Activated CD8-positive, alpha-beta memory T cell treated with anti-CD3 and anti-CD28 coated beads, Interleukin-2, amount 50 U/mL, for 24 hours (primary cell): ENCODE data around the gene WNK2.
"Not testable (repeated sequence)": the region's sequence is repeated elsewhere in the genome, so short reads cannot be mapped to it uniquely, and the experiment has no call there.

Experiments
- DNase-seq: peaks from one replicate; pipeline ENCODE4 v3.0.0-alpha.2; 2020; ENCODE audit errors: extremely low read depth

Gene WNK2

DNA sequence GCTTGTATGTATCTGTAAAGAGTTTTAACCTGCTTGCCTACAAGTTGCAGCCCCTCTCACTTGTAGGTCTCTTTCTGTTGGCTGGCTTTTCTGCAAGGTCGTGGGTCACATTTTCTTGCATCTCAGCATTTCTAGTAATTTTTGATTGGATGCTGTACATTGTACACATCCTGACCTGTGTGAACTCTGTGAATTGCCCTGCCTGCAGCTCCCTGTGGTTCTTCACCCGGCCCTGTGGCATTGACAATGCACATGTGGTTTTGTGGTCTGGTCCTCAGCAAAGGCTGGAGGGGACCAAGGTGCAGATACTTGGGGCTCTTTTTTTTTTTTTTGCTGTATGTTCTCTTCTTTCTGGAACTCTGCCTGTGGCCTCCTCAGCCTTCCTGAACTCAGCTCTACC, 53.6 kb downstream of the WNK2 start:
- DNase-seq, result no peak

DNA sequence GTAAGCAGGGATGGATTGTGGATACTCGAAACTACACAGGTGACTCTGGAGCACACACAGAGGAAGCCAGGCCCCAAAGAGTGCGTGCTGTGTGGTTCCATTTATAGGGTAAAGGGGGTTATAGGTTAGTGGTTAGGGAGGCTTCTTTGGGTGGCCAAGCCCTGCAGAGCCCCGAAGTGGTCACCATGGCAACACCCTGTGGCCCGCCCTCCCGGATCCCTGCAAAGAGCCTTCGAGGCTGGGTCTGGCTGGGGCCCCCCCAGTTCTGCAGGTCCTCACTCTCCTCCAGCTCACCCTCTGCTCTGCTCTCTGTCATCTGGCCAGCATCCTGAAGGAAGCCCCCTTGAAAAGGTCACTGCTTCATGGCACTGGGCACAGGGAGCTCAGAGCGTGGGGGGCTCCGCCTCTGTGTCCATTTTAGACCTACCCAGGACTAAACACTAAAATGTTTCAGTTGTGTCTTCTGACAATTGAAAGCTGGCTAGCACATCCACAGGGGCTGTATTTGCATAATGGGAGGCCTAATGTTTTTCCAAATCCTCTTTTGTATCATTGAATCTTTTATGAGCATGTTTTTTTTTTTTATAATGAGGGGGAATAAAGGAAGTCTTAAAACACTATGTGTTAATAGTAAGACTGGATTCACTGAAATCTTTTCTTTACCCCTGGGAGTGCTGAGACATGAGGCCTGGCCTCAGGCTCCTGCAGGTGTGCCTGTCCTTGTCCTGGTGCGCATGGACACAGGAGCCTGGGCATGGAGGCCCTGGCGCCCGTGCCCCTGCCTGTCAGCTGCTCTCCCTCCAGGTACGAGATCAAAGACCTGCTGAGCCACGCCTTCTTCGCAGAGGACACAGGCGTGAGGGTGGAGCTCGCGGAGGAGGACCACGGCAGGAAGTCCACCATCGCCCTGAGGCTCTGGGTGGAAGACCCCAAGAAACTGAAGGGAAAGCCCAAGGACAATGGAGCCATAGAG, 55.3 kb downstream of the WNK2 start:
- DNase-seq, result no peak

DNA sequence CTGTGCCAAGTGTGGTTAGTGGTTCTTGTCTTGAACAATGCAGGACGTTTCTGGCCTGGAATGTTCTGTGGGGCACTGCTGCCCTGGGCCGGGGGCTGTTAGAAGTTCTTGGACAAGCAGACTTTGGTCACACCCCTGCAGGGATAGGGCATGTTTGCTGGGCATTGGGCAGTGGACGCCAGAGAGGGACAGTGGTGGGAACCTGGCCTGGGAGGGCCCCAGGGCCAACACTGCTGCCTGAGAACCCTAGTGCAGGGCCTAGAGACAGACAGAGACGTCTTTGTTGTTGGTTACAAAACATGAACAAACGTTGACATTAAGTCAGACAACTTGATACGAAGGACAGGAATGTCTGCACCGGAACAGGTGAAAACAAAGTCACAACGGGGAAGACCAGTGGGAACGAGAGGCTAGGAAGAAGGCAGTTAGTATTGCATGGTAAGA, 57.0 kb downstream of the WNK2 start:
- DNase-seq, result no peak

DNA sequence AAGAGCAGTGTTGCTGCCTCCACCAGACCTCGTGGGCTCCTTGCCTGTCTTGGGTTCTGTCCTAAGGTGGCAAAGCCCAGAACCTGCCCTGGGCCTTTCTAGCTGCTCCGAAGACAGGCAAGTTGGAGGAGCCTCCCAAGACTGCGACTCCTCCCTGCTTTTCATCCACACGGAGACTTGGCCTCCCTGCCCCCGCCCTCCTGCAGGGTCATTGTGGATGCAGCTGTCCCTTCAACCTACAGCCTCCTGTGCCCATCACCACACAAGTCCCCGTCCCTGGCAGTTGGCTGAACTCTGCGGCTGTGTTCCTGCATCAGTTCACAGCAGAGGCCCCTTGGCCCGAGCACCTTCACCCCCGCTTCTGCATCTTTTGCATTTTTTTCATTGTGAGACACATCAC, 59.2 kb downstream of the WNK2 start:
- no peak for DNase-seq

DNA sequence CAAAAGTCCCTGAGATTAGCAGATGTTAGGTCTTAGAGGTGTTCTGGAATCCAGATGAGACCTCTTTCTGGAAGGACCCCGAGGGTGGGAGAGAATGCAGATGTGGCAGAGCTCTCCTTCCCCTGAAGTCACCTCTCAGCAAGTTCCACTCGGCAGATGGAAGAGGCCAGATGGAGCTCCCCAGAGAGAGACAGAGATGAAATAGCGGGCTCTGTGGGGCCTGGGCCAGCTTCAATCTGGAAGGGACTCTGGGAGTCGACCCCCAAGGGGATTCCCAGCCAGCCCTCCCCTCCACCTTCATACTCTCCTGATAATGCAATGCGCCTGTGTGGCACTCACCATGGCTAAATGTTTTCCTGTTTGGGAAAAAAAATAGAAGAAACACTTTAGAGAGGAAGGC, 60.2 kb downstream of the WNK2 start:
- no peak for DNase-seq

DNA sequence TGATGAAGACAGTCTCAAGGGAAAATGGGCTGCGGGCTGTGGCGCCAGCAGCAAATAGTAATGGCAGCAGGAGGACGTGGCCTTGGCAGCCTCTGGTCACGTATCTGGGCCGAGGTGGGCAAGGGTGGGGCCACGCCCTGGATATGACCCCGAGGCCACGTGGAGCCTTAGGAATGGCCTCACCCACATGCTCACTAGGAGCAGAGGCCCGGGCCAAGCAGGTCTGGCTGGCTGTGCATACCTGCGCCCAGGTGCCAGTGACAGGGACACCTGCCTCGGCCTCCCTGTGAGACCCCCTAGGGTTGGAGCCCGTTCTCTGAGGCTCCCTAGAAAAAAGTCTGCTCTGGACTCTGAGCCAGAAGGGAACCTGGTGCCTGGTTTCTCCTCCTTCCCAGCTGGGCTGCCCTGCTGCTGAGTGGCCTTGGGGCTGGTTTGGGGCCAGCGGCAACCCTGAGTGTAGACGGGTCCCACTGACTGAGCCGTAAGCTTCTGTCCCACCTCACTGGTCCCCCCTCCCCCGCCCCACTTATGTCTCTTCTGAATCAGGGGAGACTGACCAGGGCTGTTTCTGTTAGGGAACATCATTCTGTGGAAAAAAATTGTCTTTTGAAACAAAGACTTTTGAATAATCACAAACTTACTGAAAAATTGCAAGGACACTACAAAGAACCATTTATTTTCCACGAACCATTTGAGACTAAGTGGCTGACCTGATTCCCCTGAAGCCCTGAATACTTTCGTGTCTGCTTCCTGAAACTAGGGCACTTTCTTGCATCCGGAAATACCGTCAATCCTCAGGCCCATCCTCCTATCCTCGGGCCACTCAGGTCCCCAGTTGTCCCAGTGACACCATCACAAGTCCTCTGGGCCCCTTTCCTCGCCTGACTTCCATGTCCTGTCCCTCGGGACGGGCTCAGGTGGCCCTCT, 60.8 kb downstream of the WNK2 start:
- no peak for DNase-seq

DNA sequence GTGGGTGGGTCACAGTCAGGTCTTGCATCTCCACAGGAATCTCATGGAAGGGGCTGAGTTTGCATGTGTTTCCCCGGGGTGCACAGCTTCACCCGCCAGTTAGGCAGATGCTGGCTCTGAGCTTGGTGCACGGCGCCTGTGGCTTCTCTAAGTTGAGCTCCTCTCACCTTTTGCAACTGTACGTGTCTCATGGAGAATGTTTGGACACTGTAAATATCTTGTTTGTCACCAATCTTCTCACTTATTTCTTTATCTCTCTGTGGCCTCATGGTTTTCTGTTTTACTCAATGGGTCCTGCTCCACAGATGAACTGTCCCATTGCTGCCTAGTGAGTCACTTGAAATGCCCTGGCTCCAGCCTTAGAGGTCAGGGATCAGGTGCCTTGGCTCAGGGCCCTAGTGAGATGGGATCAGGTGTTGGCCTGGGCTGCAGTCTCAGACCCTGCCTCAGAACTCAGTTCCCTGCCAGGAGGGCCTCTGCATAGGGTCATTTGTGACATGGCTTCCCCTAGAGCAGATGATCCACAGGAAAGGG, 61.6 kb downstream of the WNK2 start:
- no peak for DNase-seq

DNA sequence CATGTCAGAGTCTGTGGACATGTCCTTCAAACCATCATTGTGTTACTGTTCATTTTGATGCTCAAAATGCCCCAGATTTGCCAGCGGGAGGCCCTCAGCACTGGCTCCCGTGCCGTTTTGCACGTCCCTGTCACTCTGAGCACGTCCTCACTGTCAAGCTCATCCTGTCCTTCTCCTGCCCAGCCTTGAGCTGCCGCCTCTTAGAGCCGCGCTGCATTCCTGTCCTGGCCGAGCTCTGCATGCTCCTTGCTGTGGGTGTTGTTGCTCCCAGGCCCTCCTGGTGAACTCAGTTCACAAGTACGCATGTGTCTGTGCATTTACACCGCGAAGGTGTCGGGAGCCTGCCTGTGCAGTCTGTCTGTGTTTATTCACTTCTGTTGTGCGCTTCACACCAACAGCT, 62.2 kb downstream of the WNK2 start:
- no peak for DNase-seq

DNA sequence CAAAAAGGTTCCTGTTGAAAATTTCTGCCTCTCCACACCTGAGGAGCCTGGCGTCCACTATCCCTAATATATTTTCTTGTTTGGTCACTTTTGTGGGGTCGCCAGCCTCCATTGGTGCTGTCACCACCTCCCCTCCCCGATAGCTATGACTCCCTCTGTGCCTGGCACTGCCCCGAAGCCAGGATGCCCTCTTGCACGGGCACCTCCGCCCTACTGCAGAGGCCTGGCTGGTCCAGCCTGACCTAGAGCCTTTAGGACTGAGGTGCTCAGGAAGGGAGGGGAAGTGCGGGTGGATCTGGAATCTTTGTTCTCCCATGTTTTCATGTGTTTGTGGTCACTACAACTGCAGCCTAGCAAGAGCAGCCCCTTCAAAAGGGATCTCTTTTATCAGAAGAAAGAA, 62.6 kb downstream of the WNK2 start:
- no peak for DNase-seq

DNA sequence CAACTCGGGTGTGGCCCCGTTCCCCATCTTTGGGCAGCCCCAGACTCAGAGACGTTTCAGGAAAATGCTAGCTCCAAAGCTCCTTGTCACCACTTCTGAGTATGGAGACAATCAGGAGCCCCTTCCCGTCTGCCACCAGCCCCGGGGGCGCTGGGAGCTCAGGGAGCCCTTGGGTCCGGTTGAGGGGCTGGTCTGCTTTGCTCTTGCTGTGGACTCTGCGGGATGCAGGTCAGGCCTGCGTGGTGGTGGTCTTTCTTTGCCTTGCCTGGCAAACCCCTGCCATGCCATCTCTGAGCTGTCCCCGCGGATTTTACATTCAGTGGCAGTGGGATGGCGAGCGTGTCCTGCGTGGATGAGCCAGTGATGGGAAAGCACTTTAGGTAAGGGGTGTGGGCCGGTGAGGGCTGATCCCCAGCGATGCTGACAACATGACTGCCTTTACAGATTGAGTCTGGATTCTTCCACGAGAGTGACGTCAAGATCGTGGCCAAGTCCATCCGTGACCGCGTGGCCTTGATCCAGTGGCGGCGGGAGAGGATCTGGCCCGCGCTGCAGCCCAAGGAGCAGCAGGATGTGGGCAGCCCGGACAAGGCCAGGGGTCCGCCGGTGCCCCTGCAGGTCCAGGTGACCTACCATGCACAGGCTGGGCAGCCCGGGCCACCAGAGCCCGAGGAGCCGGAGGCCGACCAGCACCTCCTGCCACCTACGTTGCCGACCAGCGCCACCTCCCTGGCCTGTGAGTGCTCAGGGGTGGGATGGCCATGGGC, 63.3 kb downstream of the WNK2 start:
- no peak for DNase-seq

DNA sequence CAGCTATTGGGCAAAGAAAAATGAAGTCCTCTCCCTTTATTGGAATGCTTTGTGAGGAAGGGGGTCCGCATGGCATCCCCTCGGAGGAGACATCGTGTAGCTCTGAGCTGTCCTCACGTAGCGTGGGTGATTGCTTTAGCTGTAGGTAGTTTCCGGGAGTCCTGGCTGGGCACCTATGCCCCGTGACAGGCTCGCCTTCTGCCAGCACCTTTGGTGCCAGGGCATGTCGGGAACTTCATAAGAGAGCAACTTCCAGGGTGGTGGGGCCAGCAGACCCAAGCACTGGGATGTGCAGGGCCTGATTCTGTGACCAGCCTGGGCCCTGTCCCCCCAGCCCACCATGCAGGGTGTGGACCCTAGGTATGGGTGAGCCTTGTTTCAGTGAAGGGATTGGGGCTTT, 64.0 kb downstream of the WNK2 start:
- no peak for DNase-seq

DNA sequence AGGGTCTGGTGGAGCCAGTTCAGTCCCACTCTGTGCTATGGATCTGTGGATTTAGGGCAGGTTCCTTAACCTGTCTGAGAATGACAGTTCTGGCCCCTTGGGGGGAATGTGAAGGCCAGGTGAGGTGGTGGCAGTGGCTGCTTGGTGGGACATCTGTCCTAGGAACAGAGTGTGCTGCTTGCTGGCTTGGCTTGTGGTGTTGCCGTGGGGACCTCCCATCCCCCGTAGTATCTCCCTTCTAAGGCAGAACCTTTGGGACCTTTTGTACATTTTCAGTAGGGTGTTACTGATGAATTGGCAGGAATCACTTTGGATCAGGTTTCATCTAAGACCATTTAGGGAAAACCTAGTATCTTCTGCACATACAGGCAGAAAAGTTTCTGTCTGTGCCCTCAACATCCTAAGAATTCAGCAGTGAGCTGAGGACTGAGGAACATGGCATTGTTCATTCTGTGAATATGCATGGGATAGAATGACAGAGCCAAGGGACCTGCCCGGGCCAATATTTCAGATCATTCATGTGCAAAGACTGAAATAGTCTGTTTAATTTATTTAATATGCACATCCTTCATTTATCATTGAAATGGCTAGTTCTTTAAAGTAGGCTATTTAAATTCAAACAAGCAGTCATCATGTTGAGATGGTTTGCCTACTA, 64.6 kb downstream of the WNK2 start:
- no peak for DNase-seq

DNA sequence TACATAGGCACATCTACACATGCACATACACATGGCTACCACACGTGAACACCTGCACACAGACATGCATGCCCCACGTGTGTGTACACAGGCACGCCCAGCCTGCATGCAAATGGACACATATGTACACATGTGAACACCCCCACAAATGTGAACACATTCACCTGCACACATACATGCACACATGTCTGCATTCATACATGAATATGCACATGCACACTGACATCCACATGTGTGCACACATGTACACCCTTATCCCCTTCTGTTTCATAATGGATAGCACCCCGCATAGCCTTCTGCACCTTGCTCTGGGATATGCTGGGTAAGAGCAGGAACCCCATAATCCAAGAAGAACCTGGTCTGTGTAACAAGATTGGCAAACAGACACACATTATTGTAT, 66.2 kb downstream of the WNK2 start:
- no peak for DNase-seq

DNA sequence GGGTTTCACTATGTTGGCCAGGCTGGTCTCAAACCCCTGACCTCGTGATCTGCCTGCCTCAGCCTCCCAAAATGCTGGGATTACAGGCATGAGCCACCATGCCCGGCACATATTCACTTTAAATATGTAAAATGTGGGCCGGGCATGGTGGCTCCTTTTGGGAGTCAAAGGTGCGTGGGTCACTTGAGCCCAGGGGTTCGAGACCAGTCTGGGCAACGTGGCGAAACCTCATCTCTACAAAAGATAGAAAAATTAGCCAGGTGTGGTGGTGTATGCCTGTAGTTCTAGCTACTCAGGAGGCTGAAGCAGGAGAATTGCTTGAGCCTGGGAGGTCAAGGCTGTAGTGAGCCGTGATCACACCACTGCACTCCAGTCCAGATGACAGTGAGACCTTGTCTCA, 67.4 kb downstream of the WNK2 start:
- not testable (repeated sequence) for DNase-seq

DNA sequence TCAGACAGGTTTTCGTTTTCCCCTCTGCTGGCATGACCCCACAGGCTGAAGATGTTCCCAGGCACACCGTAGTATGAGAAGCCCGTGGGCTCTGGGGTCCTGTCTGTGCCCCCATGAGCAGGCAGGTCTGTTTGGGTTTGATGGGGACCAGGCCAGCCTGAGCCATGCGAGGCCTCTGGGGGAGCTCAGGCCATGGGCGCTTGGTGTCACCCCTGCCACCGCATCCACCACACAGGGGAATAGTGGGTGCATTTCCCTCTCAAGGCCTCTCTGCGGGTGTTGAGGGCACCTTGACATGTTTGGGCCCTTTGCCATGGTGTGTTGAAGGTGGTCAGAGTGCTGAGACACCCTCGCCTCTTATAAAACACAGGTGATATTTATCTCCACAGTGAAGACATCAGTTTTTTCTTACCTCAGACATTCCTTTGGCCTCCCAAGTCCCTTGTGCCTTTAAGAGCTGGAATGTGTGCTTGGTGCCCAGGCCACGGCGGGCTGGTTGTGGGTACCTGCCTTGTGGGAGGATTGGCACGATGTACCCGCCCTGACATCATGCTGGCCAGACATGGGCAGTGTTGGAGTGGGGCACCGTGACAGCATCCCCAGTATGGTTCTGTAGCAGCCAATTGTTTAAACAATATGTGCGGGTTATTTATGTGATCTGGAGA, 68.3 kb downstream of the WNK2 start:
- DNase-seq, result no peak

DNA sequence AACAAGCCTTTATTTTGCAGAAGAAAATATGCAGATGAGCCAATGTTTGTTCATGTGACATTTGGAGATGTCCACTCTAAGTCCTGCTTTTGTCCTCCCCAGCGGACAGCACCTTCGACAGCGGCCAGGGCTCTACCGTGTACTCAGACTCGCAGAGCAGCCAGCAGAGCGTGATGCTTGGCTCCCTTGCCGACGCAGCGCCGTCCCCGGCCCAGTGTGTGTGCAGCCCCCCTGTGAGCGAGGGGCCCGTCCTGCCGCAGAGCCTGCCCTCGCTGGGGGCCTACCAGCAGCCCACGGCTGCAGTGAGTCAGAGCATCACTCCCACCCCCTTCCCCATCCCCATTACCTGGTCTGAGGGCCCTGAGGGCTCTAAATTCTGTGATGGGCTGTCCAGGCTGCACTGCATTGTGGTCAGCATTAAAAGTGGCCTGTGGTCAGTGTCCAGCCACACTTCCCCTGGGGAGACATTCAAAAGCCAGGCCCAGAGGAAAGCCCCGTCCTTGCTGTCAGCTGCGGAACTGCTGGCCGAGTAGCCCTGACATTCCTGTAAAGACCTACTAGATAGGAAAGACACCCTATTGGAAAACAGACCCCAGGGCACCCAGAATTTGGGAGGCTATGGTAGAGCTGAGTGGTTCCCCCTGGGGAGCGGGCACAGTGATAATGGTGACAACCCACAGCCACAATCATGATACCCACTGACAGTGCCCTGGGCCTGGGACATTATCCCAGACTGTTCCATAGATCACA, 69.0 kb downstream of the WNK2 start:
- no peak for DNase-seq

DNA sequence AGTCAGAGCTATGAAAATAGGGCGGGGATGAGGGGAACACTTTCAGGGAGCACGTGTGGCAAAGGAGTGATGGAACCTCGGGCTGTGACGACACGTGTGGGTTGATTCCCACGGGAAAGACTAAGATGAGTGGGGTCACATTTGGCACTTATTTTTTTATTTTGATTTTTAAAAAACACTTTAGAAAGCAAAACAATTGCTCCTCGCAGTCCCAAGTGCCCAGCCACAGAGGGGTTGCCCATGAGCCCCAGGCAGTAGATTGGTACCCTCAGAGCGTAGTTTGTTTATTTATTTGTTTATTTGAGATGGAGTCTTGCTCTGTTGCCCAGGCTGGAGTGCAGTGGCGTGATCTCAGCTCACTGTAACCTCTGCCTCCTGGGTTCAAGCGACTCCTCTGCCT, 69.7 kb downstream of the WNK2 start:
- DNase-seq, result no peak

DNA sequence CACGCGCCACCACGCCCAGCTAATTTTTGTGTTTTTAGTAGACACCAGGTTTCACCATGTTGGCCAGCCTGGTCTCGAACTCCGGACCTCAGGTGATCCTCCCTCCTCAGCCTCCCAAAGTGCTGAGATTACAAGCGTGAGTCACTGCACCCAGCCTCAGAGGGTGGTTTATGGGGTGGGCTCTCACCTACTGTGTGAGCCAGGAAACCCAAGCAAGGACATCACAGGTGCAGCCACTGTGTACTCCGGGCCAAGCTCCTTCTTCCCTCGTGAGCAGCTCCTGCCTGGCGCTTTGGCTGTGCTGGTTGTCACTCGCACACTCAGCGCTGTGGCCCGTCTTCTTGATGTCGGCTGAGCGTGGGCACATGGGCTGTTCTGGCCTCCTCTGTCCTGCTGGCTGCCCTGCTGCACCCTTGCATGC, 70.1 kb downstream of the WNK2 start:
- DNase-seq, result no peak

DNA sequence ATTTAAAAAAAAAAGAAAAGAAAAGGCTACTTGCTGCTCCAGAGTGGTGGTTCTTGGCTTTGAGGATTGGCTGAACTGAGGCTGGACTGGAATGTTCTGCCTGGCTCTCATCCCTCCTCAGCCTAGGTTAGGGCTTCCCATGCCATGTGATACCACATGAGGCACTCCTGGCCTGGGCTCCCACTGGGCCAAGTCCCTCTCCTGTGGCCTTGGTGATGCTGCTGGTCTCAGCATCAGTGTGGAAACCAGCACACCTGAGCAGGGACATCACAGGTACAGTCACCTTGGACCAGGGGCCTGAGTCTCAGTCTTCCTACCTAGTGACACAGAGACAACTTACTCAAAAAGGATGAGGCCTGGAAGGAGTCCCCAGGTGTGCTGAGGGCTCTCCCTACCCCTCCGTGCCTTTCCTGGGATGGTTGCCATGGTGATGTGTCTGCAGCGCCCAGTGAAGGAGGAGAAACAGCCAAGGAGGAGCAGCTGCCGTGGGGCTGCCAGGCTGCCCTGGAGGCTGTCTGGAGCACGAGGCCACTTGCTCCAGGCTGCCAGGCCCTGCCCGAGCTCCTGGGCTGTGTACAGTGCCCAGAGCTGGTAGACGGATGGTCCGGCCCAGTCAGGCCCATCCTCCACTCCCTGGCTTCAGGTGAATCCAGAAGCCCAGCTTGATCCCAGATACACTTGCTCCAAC, 71.0 kb downstream of the WNK2 start:
- DNase-seq, result no peak
